ENCODE results near the gene SLC2A13. TPM values are rescaled to one million over a fixed set of nuclear protein-coding genes. Genes with fewer than 3 reads are reported as not detected.
"Not testable (repeated sequence)": the region's sequence is repeated elsewhere in the genome, so short reads cannot be mapped to it uniquely, and the experiment has no call there.

The SLC2A13 gene
- polyA plus RNA-seq, 1 donor = 12.5 TPM

- DNase-seq = no peak
Measured at GRCh38 chr12:40044396-40044795, 61.5 kb downstream of the SLC2A13 start.

GRCh38 chr12:40039598-40039997 lies 66.3 kb downstream of the SLC2A13 start:
- no peak for DNase-seq

GRCh38 chr12:40038619-40039018 lies 67.3 kb downstream of the SLC2A13 start:
- DNase-seq = no peak

GRCh38 chr12:40034712-40035111 lies 71.2 kb downstream of the SLC2A13 start:
- no peak for DNase-seq

GRCh38 chr12:40034156-40034555 lies 71.7 kb downstream of the SLC2A13 start:
- DNase-seq = no peak

GRCh38 chr12:40033242-40033630 lies 72.6 kb downstream of the SLC2A13 start:
- DNase-seq = no peak

GRCh38 chr12:40032433-40033241 lies 73.2 kb downstream of the SLC2A13 start:
- no peak for DNase-seq

GRCh38 chr12:40031965-40032364 lies 73.9 kb downstream of the SLC2A13 start:
- DNase-seq = no peak

GRCh38 chr12:40030970-40031369 lies 74.9 kb downstream of the SLC2A13 start:
- DNase-seq = not testable (repeated sequence)

- no peak for DNase-seq
Measured at GRCh38 chr12:40028296-40028695, 77.6 kb downstream of the SLC2A13 start.

- DNase-seq = no peak
Measured at GRCh38 chr12:40022850-40023249, 83.0 kb downstream of the SLC2A13 start.

- no peak for DNase-seq
Measured at GRCh38 chr12:40020261-40020691, 85.6 kb downstream of the SLC2A13 start.

- DNase-seq = no peak
Measured at GRCh38 chr12:40017488-40017887, 88.4 kb downstream of the SLC2A13 start.

- DNase-seq = no peak
Measured at GRCh38 chr12:40016980-40017379, 88.9 kb downstream of the SLC2A13 start.

GRCh38 chr12:40015881-40016280 lies 90.0 kb downstream of the SLC2A13 start:
- no peak for DNase-seq

GRCh38 chr12:40015345-40015744 lies 90.5 kb downstream of the SLC2A13 start:
- DNase-seq = no peak

- no peak for DNase-seq
Measured at GRCh38 chr12:40013847-40014246, 92.0 kb downstream of the SLC2A13 start.

- no peak for DNase-seq
Measured at GRCh38 chr12:40013292-40013691, 92.6 kb downstream of the SLC2A13 start.

GRCh38 chr12:40012711-40013110 lies 93.2 kb downstream of the SLC2A13 start:
- DNase-seq = no peak

- no peak for DNase-seq
Measured at GRCh38 chr12:40011775-40012129, 94.1 kb downstream of the SLC2A13 start.

- peak; percentile 36 for DNase-seq
Measured at GRCh38 chr12:40010899-40011774, 94.7 kb downstream of the SLC2A13 start.

GRCh38 chr12:40002178-40003169 lies 103.4 kb downstream of the SLC2A13 start:
- no peak for DNase-seq
